ENCODE data around the gene RPH3AL. TPM values are rescaled to one million over a fixed set of nuclear protein-coding genes. Genes with fewer than 3 reads are reported as not detected.

Gene RPH3AL
- total RNA-seq, 1 experiment from 2014 or later: 26.0 TPM

DNA sequence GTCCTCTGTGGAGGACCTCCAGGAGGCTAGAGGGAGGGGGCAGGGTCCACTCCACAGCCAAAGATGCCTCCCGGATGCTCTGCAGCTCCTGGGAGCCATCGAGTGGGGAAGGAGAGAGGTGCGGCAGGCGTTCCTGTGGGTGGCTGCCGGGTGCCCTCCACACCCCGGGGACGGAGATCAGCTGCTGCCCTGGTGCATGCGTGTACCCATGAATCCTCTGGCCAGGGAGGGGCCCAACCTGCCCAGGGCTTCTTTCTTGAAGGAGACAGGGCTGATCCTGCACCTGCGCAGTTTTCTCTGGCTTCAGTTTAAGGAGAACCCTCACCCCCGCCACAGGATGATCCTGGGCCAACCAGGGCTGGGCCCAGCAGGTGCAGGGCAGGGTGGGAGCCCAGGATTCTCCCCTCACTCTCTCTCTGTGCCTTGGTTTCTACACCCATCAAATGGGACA is 137.7 kb downstream of the RPH3AL start:
- no peaks in the 10 kb centered on the region for H3K36me3 ChIP-seq (ENCODE audit: low read depth)
- H3K27ac ChIP-seq: no peak overlapping the region
- POLR2A ChIA-PET (ENCODE audit: unreplicated experiment): no interaction called here
- intact Hi-C loops (cut with micrococcal nuclease; ENCODE audit: unreplicated experiment): no loop called here
- H3K4me3 ChIP-seq: no peak overlapping the region
- H4K20me1 ChIP-seq (ENCODE audit: insufficient read depth): no peaks in the 10 kb centered on the region
- no peaks in the 10 kb centered on the region for H3K9me2 ChIP-seq (ENCODE audit: insufficient read depth)
- no peak for DNase-seq
- H3K4me1 ChIP-seq (replicated peaks; ENCODE audit: insufficient read depth): no peaks in the 10 kb centered on the region
- no peak overlapping the region for H3K4me2 ChIP-seq
- H3K9me3 ChIP-seq (ENCODE audit: insufficient read depth, low read depth): no peaks in the 10 kb centered on the region
- TF ChIP-seq CTCF (conservative IDR thresholded peaks at IDR 0.05): no peak
- TF ChIP-seq EZH2 (IDR thresholded peaks at IDR 0.05; ENCODE audit: low read depth): no peak
- BruUV-seq (replicated peaks): no TSS peak
- H3K79me2 ChIP-seq (ENCODE audit: low read depth): no peaks in the 10 kb centered on the region
- no peak overlapping the region for H2AFZ ChIP-seq
- H3F3A ChIP-seq (ENCODE audit: insufficient read depth, low read depth): no peaks in the 10 kb centered on the region
- CTCF ChIA-PET: interaction anchor here (0.7 kb wide), 1 partner anchor 198 kb away, joined by 6 read pairs; no protein-coding TSS in a partner anchor
- no peaks in the 10 kb centered on the region for H3K27me3 ChIP-seq (ENCODE audit: insufficient read depth, low read depth)

- no peaks in the 10 kb centered on the region for H3K9me3 ChIP-seq (ENCODE audit: insufficient read depth, low read depth)
- no peaks in the 10 kb centered on the region for H3K4me1 ChIP-seq (replicated peaks; ENCODE audit: insufficient read depth)
- TF ChIP-seq CTCF (conservative IDR thresholded peaks at IDR 0.05) (no peak), EZH2 (IDR thresholded peaks at IDR 0.05; ENCODE audit: low read depth) (no peak)
- H3K4me2 ChIP-seq: no peak overlapping the region
- H2AFZ ChIP-seq: no peak overlapping the region
- no peak for DNase-seq
- no peaks in the 10 kb centered on the region for H3K36me3 ChIP-seq (ENCODE audit: low read depth)
- no peaks in the 10 kb centered on the region for H4K20me1 ChIP-seq (ENCODE audit: insufficient read depth)
- H3K9me2 ChIP-seq (ENCODE audit: insufficient read depth): no peaks in the 10 kb centered on the region
- ChIA-PET POLR2A (ENCODE audit: unreplicated experiment) (no interaction called here), CTCF (interaction anchor here (0.6 kb wide), 1 partner anchor 23 kb away, joined by 3 read pairs; no protein-coding TSS in a partner anchor)
- H3K4me3 ChIP-seq: no peak overlapping the region
- no peak overlapping the region for H3K27ac ChIP-seq
- intact Hi-C loops (cut with micrococcal nuclease; ENCODE audit: unreplicated experiment): no loop called here
- BruUV-seq (replicated peaks): no TSS peak
- peaks cover 5% of the 10 kb centered on the region; the same call in 1 of the 2 replicates for H3K27me3 ChIP-seq (ENCODE audit: insufficient read depth, low read depth)
- H3K79me2 ChIP-seq (ENCODE audit: low read depth): no peaks in the 10 kb centered on the region
- H3F3A ChIP-seq (ENCODE audit: insufficient read depth, low read depth): no peaks in the 10 kb centered on the region
Measured at GRCh38 chr17:213286-214105, 139.1 kb downstream of the RPH3AL start.

- BruUV-seq (replicated peaks): no TSS peak
- CTCF ChIA-PET: no interaction called here
Measured at GRCh38 chr17:210402-210801, 142.2 kb downstream of the RPH3AL start.

More at GRCh38 chr17:210402-210801, 142.2 kb downstream of the RPH3AL start:
- H2AFZ ChIP-seq: no peak overlapping the region
- no peaks in the 10 kb centered on the region for H3K4me1 ChIP-seq (replicated peaks; ENCODE audit: insufficient read depth)
- TF ChIP-seq CTCF (conservative IDR thresholded peaks at IDR 0.05) (no peak), EZH2 (IDR thresholded peaks at IDR 0.05; ENCODE audit: low read depth) (no peak)
- no peaks in the 10 kb centered on the region for H3K9me2 ChIP-seq (ENCODE audit: insufficient read depth)
- intact Hi-C loops (cut with micrococcal nuclease; ENCODE audit: unreplicated experiment): no loop called here
- H3K4me2 ChIP-seq: no peak overlapping the region
- POLR2A ChIA-PET (ENCODE audit: unreplicated experiment): no interaction called here
- H3K36me3 ChIP-seq (ENCODE audit: low read depth): no peaks in the 10 kb centered on the region
- DNase-seq: no peak
- no peaks in the 10 kb centered on the region for H3K9me3 ChIP-seq (ENCODE audit: insufficient read depth, low read depth)
- H3K27me3 ChIP-seq (ENCODE audit: insufficient read depth, low read depth): peaks cover 9% of the 10 kb centered on the region
- H4K20me1 ChIP-seq (ENCODE audit: insufficient read depth): no peaks in the 10 kb centered on the region
- H3F3A ChIP-seq (ENCODE audit: insufficient read depth, low read depth): no peaks in the 10 kb centered on the region
- H3K4me3 ChIP-seq: no peak overlapping the region
- no peak overlapping the region for H3K27ac ChIP-seq
- H3K79me2 ChIP-seq (ENCODE audit: low read depth): no peaks in the 10 kb centered on the region
